ENCODE data around the gene ALK.

- no peak for TF ChIP-seq POLR2AphosphoS5 (IDR thresholded peaks at IDR 0.05; ENCODE audit: low read depth, low read length)
- TF ChIP-seq TAF1 (IDR thresholded peaks at IDR 0.05; ENCODE audit: borderline replicate concordance, insufficient read depth, low read length): no peak
- TF ChIP-seq REST (IDR thresholded peaks at IDR 0.05; ENCODE audit: insufficient read depth in 1 of 2, low read depth in 2 of 2, low read length in 2 of 2): no peak
- no peak for TF ChIP-seq FOXP2 (optimal IDR thresholded peaks at IDR 0.05; ENCODE audit: borderline replicate concordance, extremely low read depth, extremely low read length, insufficient read depth)
- TF ChIP-seq SIN3A (IDR thresholded peaks at IDR 0.05; ENCODE audit: borderline replicate concordance, insufficient read depth, low read length): no peak
These were observed 441.0 kb downstream of the ALK start for GRCh38 chr2:29480426-29480825.
